HG02973 (cell line): ENCODE data around the gene DPYD.

Experiments used
- ATAC-seq: cut with Tn5 transposase; IDR thresholded peaks from one replicate; pipeline ENCODE4 v1.9.1; 2021; ENCODE audit warnings: moderate library complexity; ENCODE audit not compliant: unreplicated experiment

Gene DPYD

GRCh38 chr1:97907886-97908285, 12.9 kb downstream of the DPYD start:
- ATAC-seq, result no peak

GRCh38 chr1:97906567-97907241, 14.1 kb downstream of the DPYD start:
- no peak for ATAC-seq

GRCh38 chr1:97905141-97905940, 15.5 kb downstream of the DPYD start:
- no peak for ATAC-seq

GRCh38 chr1:97904534-97904933, 16.3 kb downstream of the DPYD start:
- no peak for ATAC-seq

- ATAC-seq, result no peak
Observed at GRCh38 chr1:97903626-97904025, 17.2 kb downstream of the DPYD start.

GRCh38 chr1:97902067-97902466, 18.8 kb downstream of the DPYD start:
- no peak for ATAC-seq

- no peak for ATAC-seq
Observed at GRCh38 chr1:97901017-97901658, 19.7 kb downstream of the DPYD start.

GRCh38 chr1:97898948-97899347, 21.9 kb downstream of the DPYD start:
- ATAC-seq, result no peak

- ATAC-seq, result no peak
Observed at GRCh38 chr1:97895278-97895677, 25.6 kb downstream of the DPYD start.

GRCh38 chr1:97893844-97894243, 27.0 kb downstream of the DPYD start:
- no peak for ATAC-seq

- ATAC-seq, result no peak
Observed at GRCh38 chr1:97886199-97886598, 34.6 kb downstream of the DPYD start.

GRCh38 chr1:97883823-97884222, 37.0 kb downstream of the DPYD start:
- ATAC-seq, result no peak

- ATAC-seq, result no peak
Observed at GRCh38 chr1:97877307-97877706, 43.5 kb downstream of the DPYD start.

GRCh38 chr1:97875996-97876395, 44.8 kb downstream of the DPYD start:
- no peak for ATAC-seq

GRCh38 chr1:97870589-97870988, 50.2 kb downstream of the DPYD start:
- no peak for ATAC-seq

GRCh38 chr1:97869441-97869840, 51.4 kb downstream of the DPYD start:
- ATAC-seq, result no peak

GRCh38 chr1:97867127-97867526, 53.7 kb downstream of the DPYD start:
- ATAC-seq, result no peak

GRCh38 chr1:97864615-97865014, 56.2 kb downstream of the DPYD start:
- ATAC-seq, result peak; percentile 88

GRCh38 chr1:97853221-97853620, 67.6 kb downstream of the DPYD start:
- no peak for ATAC-seq

GRCh38 chr1:97849345-97850340, 71.2 kb downstream of the DPYD start:
- ATAC-seq, result peak; percentile 43

- no peak for ATAC-seq
Observed at GRCh38 chr1:97845805-97846204, 75.0 kb downstream of the DPYD start.
